ENCODE results near the gene HMCN1.

- TF ChIP-seq POLR2A (IDR thresholded peaks at IDR 0.05; ENCODE audit: low read length) = no peak
- TF ChIP-seq GATA1 (IDR thresholded peaks at IDR 0.05; ENCODE audit: low read depth, low read length) = no peak
Measured at GRCh38 chr1:186139115-186139514, 404.9 kb downstream of the HMCN1 start.
